Dendritic cell treated with granulocyte-macrophage colony-stimulating factor and Interleukin-4, amounts not matched to agents 40 ng/mL and 50 ng/mL, for 4 days (primary cell): ENCODE data around the gene TP73.

ENCODE experiments used
- H3K27ac Mint-ChIP-seq: one replicate; pipeline ENCODE4 v1.8.0; 2022; ENCODE audit warnings: mild to moderate bottlenecking, mixed read lengths
- H3K27me3 Mint-ChIP-seq: one replicate; pipeline ENCODE4 v1.8.0; 2022; ENCODE audit warnings: mild to moderate bottlenecking, mixed read lengths
- H3K36me3 Mint-ChIP-seq: one replicate; pipeline ENCODE4 v1.8.0; 2022; ENCODE audit warnings: low read depth, mixed read lengths
- H3K4me1 Mint-ChIP-seq: one replicate; pipeline ENCODE4 v1.8.0; 2022; ENCODE audit warnings: low read depth, mixed read lengths
- H3K4me3 Mint-ChIP-seq: one replicate; pipeline ENCODE4 v1.8.0; 2022; ENCODE audit warnings: mild to moderate bottlenecking, moderate library complexity, mixed read lengths
- H3K9me3 Mint-ChIP-seq: one replicate; pipeline ENCODE4 v1.8.0; 2022; ENCODE audit warnings: mixed read lengths
- intact Hi-C: fragments of 100-400 bp; cut with micrococcal nuclease; formaldehyde crosslinking; loops from one replicate; pipeline ENCODE4 v1.15.0; 2022

The TP73 gene

GRCh38 chr1:3785045-3785444, 132.7 kb downstream of the TP73 start:
- peaks cover 18% of the 10 kb centered on the region for H3K4me1 Mint-ChIP-seq
- no peaks in the 10 kb centered on the region for H3K27me3 Mint-ChIP-seq
- H3K9me3 Mint-ChIP-seq: no peaks in the 10 kb centered on the region
- intact Hi-C loops: no loop called here
- H3K27ac Mint-ChIP-seq: no peak overlapping the region
- H3K4me3 Mint-ChIP-seq: no peak overlapping the region
- peaks cover 90% of the 10 kb centered on the region for H3K36me3 Mint-ChIP-seq

- no peak overlapping the region for H3K27ac Mint-ChIP-seq
- H3K4me3 Mint-ChIP-seq: no peak overlapping the region
- H3K27me3 Mint-ChIP-seq: no peaks in the 10 kb centered on the region
- intact Hi-C loops: no loop called here
- H3K9me3 Mint-ChIP-seq: no peaks in the 10 kb centered on the region
- peaks cover 24% of the 10 kb centered on the region for H3K4me1 Mint-ChIP-seq
- peaks cover 90% of the 10 kb centered on the region for H3K36me3 Mint-ChIP-seq
Measured at GRCh38 chr1:3785456-3786157, 133.3 kb downstream of the TP73 start.
